ENCODE data around the gene CELF3.

DNA sequence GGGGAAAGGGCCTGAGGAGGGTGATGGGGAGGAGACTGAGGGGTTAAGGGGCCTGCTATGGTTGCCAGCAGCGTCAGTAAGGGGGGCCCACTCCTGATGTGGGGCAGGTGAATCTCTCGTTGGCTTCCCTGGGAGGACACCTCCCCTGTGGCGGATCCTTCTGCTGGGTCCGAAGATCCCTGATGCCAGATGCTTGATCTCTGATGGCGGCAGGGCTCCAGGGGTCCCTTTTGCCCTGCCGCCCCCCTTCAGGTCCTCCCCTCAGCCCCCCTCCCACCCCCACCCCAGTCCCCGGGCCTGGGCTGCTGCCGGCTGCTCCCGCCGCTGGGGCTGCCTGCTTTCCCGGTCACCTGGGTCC is 219 bp downstream of the CELF3 start:
- TF ChIP-seq CTCF (IDR thresholded peaks at IDR 0.05) (no peak), EZH2phosphoT487 (IDR thresholded peaks at IDR 0.05) (no peak)
